SK-N-SH (cell line): ENCODE data around the gene CFAP47. TPM values are rescaled to one million over a fixed set of nuclear protein-coding genes. Genes with fewer than 3 reads are reported as not detected.
"Not testable (repeated sequence)": the region's sequence is repeated elsewhere in the genome, so short reads cannot be mapped to it uniquely, and the experiment has no call there.

Source experiments
- CTCF ChIA-PET: fragments of 300-600, 350-600 bp; formaldehyde crosslinking; extraction: SDS; loops from one replicate; lab custom pipeline; 2021; lab: Yijun Ruan, JAX
- POLR2A ChIA-PET: fragments of 350-600 bp; sonication (Branson Sonifier 250); formaldehyde crosslinking; extraction: SDS; loops from one replicate; lab custom pipeline; 2020; ENCODE audit warnings: antibody characterized with exemption, inconsistent platforms; lab: Yijun Ruan, JAX
- DNase-seq: peaks from one replicate; pipeline ENCODE4 v3.0.0; 2012
- H2AFZ ChIP-seq: fragments of 200-600 bp; sonication (generic); 2 replicates; pipeline ENCODE4 v1.8.1; 2016; ENCODE audit warnings: antibody characterized with exemption, mild to moderate bottlenecking, low read depth
- H3F3A ChIP-seq: fragments of 200-600 bp; sonication (generic); replicated peaks from 2 replicates; pipeline ENCODE3; 2016; ENCODE audit warnings: antibody characterized with exemption, mild to moderate bottlenecking; ENCODE audit not compliant: insufficient read depth
- H3K27ac ChIP-seq, 2 experiments: fragments of 200-500 bp in 1 of 2; fragments of 200-600 bp in 1 of 2; sonication (Bioruptor generic) in 1 of 2; sonication (generic), shearing (Covaris generic) in 1 of 2; 2 replicates each; pipeline versions ENCODE4 v1.5.1 to v1.6.1; 2014 to 2016; ENCODE audit warnings: low read depth in 2 of 2, inconsistent platforms in 1 of 2, low read length in 1 of 2, mild to moderate bottlenecking in 1 of 2, mixed read lengths in 1 of 2
- H3K27me3 ChIP-seq: fragments of 200-600 bp; sonication (generic), shearing (Covaris generic); 2 replicates; pipeline ENCODE4 v1.6.1; 2016; ENCODE audit warnings: mixed run types; ENCODE audit not compliant: insufficient read depth
- H3K36me3 ChIP-seq, 2 experiments: fragments of 200-500 bp in 1 of 2; fragments of 200-600 bp in 1 of 2; sonication (Bioruptor generic) in 1 of 2; sonication (generic) in 1 of 2; replicated peaks in 1 of 2; 2 replicates each; pipeline versions ENCODE3 to v1.5.1; 2014 to 2016; ENCODE audit warnings: low read length in 1 of 2, mild to moderate bottlenecking in 1 of 2; ENCODE audit not compliant: insufficient read depth in 2 of 2, control insufficient read depth in 1 of 2
- H3K4me1 ChIP-seq, 2 experiments: fragments of 200-500 bp in 1 of 2; fragments of 200-600 bp in 1 of 2; sonication (Bioruptor generic) in 1 of 2; sonication (generic), shearing (Covaris generic) in 1 of 2; 2 replicates each; pipeline versions ENCODE4 v1.5.1 to v1.6.1; 2014 to 2016; ENCODE audit warnings: low read depth in 1 of 2, low read length in 1 of 2, mixed run types in 1 of 2; ENCODE audit not compliant: insufficient read depth in 2 of 2, control insufficient read depth in 1 of 2
- H3K4me2 ChIP-seq: fragments of 200-600 bp; sonication (generic), shearing (Covaris generic); 2 replicates; pipeline ENCODE4 v1.6.1; 2017; ENCODE audit warnings: mixed run types
- H3K4me3 ChIP-seq, 2 experiments: fragments of 200-500 bp in 1 of 2; fragments of 200-600 bp in 1 of 2; sonication (Bioruptor generic) in 1 of 2; sonication (generic), shearing (Covaris generic) in 1 of 2; 2 replicates each; pipeline versions ENCODE4 v1.5.1 to v1.8.1; 2014 to 2016; ENCODE audit warnings: low read depth in 2 of 2, inconsistent platforms in 1 of 2, low read length in 1 of 2, mild to moderate bottlenecking in 1 of 2, mixed read lengths in 1 of 2, moderate library complexity in 1 of 2
- H3K79me2 ChIP-seq: fragments of 200-600 bp; sonication (generic); 2 replicates; pipeline ENCODE4 v1.8.1; 2017; ENCODE audit warnings: mild to moderate bottlenecking; ENCODE audit not compliant: insufficient read depth
- H3K9ac ChIP-seq: fragments of 200-600 bp; sonication (generic); 2 replicates; pipeline ENCODE4 v1.6.1; 2017; ENCODE audit warnings: mixed run types
- H3K9me2 ChIP-seq: fragments of 200-600 bp; sonication (generic); 2 replicates; pipeline ENCODE4 v1.6.1; 2017; ENCODE audit warnings: mixed run types
- H3K9me3 ChIP-seq: fragments of 200-600 bp; sonication (generic); 2 replicates; pipeline ENCODE4 v1.6.1; 2017; ENCODE audit warnings: mixed run types, mild to moderate bottlenecking, moderate library complexity
- H4K20me1 ChIP-seq: fragments of 200-600 bp; sonication (generic); 2 replicates; pipeline ENCODE4 v1.6.1; 2017; ENCODE audit warnings: mild to moderate bottlenecking, mixed run types; ENCODE audit not compliant: insufficient read depth
- CHD2 ChIP-seq: fragments of 150-350 bp; IDR thresholded peaks from 2 replicates; pipeline ENCODE4 v1.6.1; 2018; ENCODE audit warnings: low read length; ENCODE audit not compliant: partially characterized antibody
- ELF1 ChIP-seq: IDR thresholded peaks from 2 replicates; pipeline ENCODE4 v1.4.0; 2012
- EZH2phosphoT487 ChIP-seq: fragments of 200-600 bp; sonication (generic); IDR thresholded peaks from 2 replicates; pipeline ENCODE4 v1.6.1; 2017; ENCODE audit warnings: low read depth, mixed run types, mild to moderate bottlenecking, antibody characterized with exemption, moderate library complexity, borderline replicate concordance
- FOSL2 ChIP-seq: IDR thresholded peaks from 2 replicates; pipeline ENCODE4 v1.4.0; 2012; ENCODE audit warnings: low read depth, mild to moderate bottlenecking, moderate library complexity, borderline replicate concordance
- FOXM1 ChIP-seq: IDR thresholded peaks from 2 replicates; pipeline ENCODE4 v1.4.0; 2012; ENCODE audit warnings: low read depth, mild to moderate bottlenecking
- GABPA ChIP-seq: IDR thresholded peaks from 2 replicates; pipeline ENCODE4 v1.4.0; 2012; ENCODE audit warnings: low read depth, mild to moderate bottlenecking
- JUND ChIP-seq: IDR thresholded peaks from 2 replicates; pipeline ENCODE4 v1.4.0; 2012
- RAD21 ChIP-seq: IDR thresholded peaks from 2 replicates; pipeline ENCODE4 v1.6.1; 2012; ENCODE audit warnings: mild to moderate bottlenecking, low read length
- RCOR1 ChIP-seq: fragments of 150-350 bp; IDR thresholded peaks from 2 replicates; pipeline ENCODE4 v1.6.1; 2017; ENCODE audit warnings: antibody characterized with exemption, low read length
- RFX5 ChIP-seq: IDR thresholded peaks from 2 replicates; pipeline ENCODE4 v1.6.1; 2012; ENCODE audit warnings: mild to moderate bottlenecking, improper control_type of control experiment, low read length
- RXRA ChIP-seq: IDR thresholded peaks from 2 replicates; pipeline ENCODE4 v1.4.0; 2012; ENCODE audit warnings: low read depth, mild to moderate bottlenecking, borderline replicate concordance
- SIN3A ChIP-seq: IDR thresholded peaks from 2 replicates; pipeline ENCODE4 v1.6.1; 2012; ENCODE audit warnings: low read depth, mild to moderate bottlenecking, low read length, moderate library complexity, borderline replicate concordance
- TAF1 ChIP-seq: IDR thresholded peaks from 2 replicates; pipeline ENCODE4 v1.6.1; 2012; ENCODE audit warnings: low read depth, mild to moderate bottlenecking, low read length, moderate library complexity, borderline replicate concordance
- WGBS: methylation state at CpG from one replicate; pipeline ENCODE4 v1.1.6; 2017; ENCODE audit warnings: low lambda C conversion rate; 5-methylcytosine and 5-hydroxymethylcytosine counted together
- polyA plus RNA-seq, 3 experiments: library from polyadenylated mRNA; depleted of rRNA; stranded (reverse); fragments of >200 nt; gene quantifications; 2 replicates each; pipeline ENCODE4 v1.2.3, GENCODE V29; 2012
- TF ChIP-seq, protein P1 (sequence below): fragments of 200-600 bp; sonication (generic); IDR thresholded peaks from 2 replicates; pipeline ENCODE4 v1.6.1; 2017; ENCODE audit warnings: antibody characterized with exemption, mild to moderate bottlenecking, moderate library complexity

The CFAP47 gene
- polyA plus RNA-seq, 1 of the 3 experiments (the other 2 are of a cell fraction), result 0.02 TPM

DNA sequence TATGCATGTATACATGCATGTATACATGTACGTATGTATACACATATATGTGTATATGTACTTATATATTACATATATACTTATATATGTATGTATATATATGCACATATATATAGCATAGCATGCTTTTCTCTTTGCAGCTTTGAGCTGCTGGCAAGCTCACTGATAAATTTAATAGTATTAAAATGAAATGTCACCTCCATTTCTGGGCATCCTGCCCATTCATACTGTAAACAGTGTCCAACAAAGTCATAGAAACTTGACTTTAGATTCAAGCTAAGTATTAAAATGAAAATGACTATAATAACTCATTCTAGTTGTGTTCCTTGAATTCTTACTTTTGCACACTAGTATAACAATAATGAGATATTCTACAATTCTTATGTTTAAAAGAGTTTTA, 163.7 kb downstream of the CFAP47 start:
- Histone ChIP-seq H3F3A (no peaks in the 10 kb centered on the region), H3K4me1 (no peaks in the 10 kb centered on the region), H3K27me3 (no peaks in the 10 kb centered on the region), H3K36me3 (no peaks in the 10 kb centered on the region), H2AFZ (no peak overlapping the region), H3K27ac (no peak overlapping the region), H3K79me2 (no peaks in the 10 kb centered on the region), H3K9me3 (no peaks in the 10 kb centered on the region), H3K9me2 (no peaks in the 10 kb centered on the region), H3K4me2 (no peak overlapping the region)
- CTCF ChIA-PET, result no interaction called here
- 24% methylated on average over 1 of the region's 1 CpG for WGBS
- no peak for DNase-seq
- TF ChIP-seq GABPA (no peak), SIN3A (no peak), TAF1 (no peak), RAD21 (no peak), EZH2phosphoT487 (no peak), RXRA (no peak), FOSL2 (no peak), CHD2 (no peak), ELF1 (no peak), RFX5 (no peak), RCOR1 (no peak)
- TF ChIP-seq, protein P1, sequence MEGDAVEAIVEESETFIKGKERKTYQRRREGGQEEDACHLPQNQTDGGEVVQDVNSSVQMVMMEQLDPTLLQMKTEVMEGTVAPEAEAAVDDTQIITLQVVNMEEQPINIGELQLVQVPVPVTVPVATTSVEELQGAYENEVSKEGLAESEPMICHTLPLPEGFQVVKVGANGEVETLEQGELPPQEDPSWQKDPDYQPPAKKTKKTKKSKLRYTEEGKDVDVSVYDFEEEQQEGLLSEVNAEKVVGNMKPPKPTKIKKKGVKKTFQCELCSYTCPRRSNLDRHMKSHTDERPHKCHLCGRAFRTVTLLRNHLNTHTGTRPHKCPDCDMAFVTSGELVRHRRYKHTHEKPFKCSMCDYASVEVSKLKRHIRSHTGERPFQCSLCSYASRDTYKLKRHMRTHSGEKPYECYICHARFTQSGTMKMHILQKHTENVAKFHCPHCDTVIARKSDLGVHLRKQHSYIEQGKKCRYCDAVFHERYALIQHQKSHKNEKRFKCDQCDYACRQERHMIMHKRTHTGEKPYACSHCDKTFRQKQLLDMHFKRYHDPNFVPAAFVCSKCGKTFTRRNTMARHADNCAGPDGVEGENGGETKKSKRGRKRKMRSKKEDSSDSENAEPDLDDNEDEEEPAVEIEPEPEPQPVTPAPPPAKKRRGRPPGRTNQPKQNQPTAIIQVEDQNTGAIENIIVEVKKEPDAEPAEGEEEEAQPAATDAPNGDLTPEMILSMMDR, result no peak
- TF ChIP-seq, all 33 proteins: peak for 0
- Histone ChIP-seq H3K4me3 (no peak overlapping the region), H4K20me1 (no peaks in the 10 kb centered on the region), H3K9ac (no peak overlapping the region)
- POLR2A ChIA-PET, result no interaction called here

- Histone ChIP-seq H3K27ac (no peak overlapping the region), H3K4me2 (no peak overlapping the region), H3K27me3 (no peaks in the 10 kb centered on the region), H3K36me3 (no peaks in the 10 kb centered on the region), H2AFZ (no peak overlapping the region), H3F3A (no peaks in the 10 kb centered on the region), H4K20me1 (no peaks in the 10 kb centered on the region), H3K9ac (no peak overlapping the region), H3K9me3 (no peaks in the 10 kb centered on the region), H3K9me2 (no peaks in the 10 kb centered on the region), H3K4me1 (no peaks in the 10 kb centered on the region), H3K4me3 (no peak overlapping the region), H3K79me2 (no peaks in the 10 kb centered on the region)
- no peak for DNase-seq
- whole genome bisulfite sequencing, result 3% methylated on average over 2 of the region's 2 CpGs
- CTCF ChIA-PET, result no interaction called here
- POLR2A ChIA-PET, result no interaction called here
- TF ChIP-seq JUND, result no peak
- no peak for TF ChIP-seq FOXM1
- TF ChIP-seq RCOR1, result no peak
Measured at GRCh38 chrX:36087366-36087765, 167.8 kb downstream of the CFAP47 start.

DNA sequence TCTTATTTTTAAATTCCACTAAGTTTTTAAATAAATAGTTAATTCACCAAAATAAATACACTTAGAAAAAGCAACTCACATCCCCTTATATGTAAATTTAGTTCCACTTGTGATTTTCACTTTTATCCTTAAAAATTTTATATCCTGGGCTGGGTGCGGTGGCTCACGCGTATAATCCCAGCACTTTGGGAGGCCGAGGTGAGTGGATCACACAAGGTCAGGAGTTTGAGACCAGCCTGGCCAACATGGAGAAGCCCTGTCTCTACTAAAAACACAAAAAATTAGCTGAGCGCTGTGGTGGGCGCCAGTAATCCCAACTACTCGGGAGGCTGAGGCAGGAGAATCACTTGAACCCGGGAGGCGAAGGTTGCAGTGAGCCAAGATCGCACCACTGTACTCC, 169.4 kb downstream of the CFAP47 start:
- H3K36me3 ChIP-seq, H3F3A ChIP-seq, H3K9me2 ChIP-seq, DNase-seq, H3K4me1 ChIP-seq, CTCF ChIA-PET, H3K4me3 ChIP-seq, H3K79me2 ChIP-seq, H3K27ac ChIP-seq, H2AFZ ChIP-seq, POLR2A ChIA-PET, H3K9me3 ChIP-seq, H3K4me2 ChIP-seq, H3K9ac ChIP-seq, H3K27me3 ChIP-seq, H4K20me1 ChIP-seq: not testable (repeated sequence)
- 46% methylated on average over 10 of the region's 10 CpGs for WGBS
